HG03442 (cell line): ENCODE results near the gene PDGFB.

ENCODE experiments used
- ATAC-seq: cut with Tn5 transposase; IDR thresholded peaks from one replicate; pipeline ENCODE4 v1.9.1; 2021; ENCODE audit warnings: mild to moderate bottlenecking, moderate library complexity; ENCODE audit not compliant: unreplicated experiment

The PDGFB gene

GRCh38 chr22:39277142-39277607 lies 32.4 kb upstream of the PDGFB start:
- ATAC-seq = no peak

- no peak for ATAC-seq
These were observed 31.8 kb upstream of the PDGFB start for GRCh38 chr22:39276440-39277141.

- no peak for ATAC-seq
These were observed 31.1 kb upstream of the PDGFB start for GRCh38 chr22:39275814-39276439.

GRCh38 chr22:39273950-39274887 lies 29.4 kb upstream of the PDGFB start:
- no peak for ATAC-seq

GRCh38 chr22:39270792-39271191 lies 26.0 kb upstream of the PDGFB start:
- ATAC-seq = no peak

GRCh38 chr22:39270280-39270679 lies 25.5 kb upstream of the PDGFB start:
- ATAC-seq = no peak

- ATAC-seq = no peak
These were observed 24.5 kb upstream of the PDGFB start for GRCh38 chr22:39269095-39269790.

- ATAC-seq = no peak
These were observed 23.9 kb upstream of the PDGFB start for GRCh38 chr22:39268645-39269044.

GRCh38 chr22:39267974-39268373 lies 23.2 kb upstream of the PDGFB start:
- no peak for ATAC-seq

- ATAC-seq = peak; percentile 67
These were observed 21.7 kb upstream of the PDGFB start for GRCh38 chr22:39266398-39267030.

GRCh38 chr22:39265143-39265886 lies 20.5 kb upstream of the PDGFB start:
- no peak for ATAC-seq

GRCh38 chr22:39264349-39265038 lies 19.7 kb upstream of the PDGFB start:
- ATAC-seq = no peak

- no peak for ATAC-seq
These were observed 19.0 kb upstream of the PDGFB start for GRCh38 chr22:39263626-39264348.

GRCh38 chr22:39259666-39260065 lies 14.9 kb upstream of the PDGFB start:
- no peak for ATAC-seq

- ATAC-seq = no peak
These were observed 13.2 kb upstream of the PDGFB start for GRCh38 chr22:39257901-39258475.

GRCh38 chr22:39256979-39257378 lies 12.2 kb upstream of the PDGFB start:
- no peak for ATAC-seq

GRCh38 chr22:39256186-39256552 lies 11.4 kb upstream of the PDGFB start:
- ATAC-seq = no peak
